Bronchus fibroblast of lung (primary cell): ENCODE results near the gene EIF3D. TPM values are rescaled to one million over a fixed set of nuclear protein-coding genes. Genes with fewer than 3 reads are reported as not detected.

ENCODE experiments used
- total RNA-seq: library from RNA; depleted of rRNA; stranded (reverse); fragments of >200 nt; gene quantifications from 2 replicates; pipeline ENCODE4 v1.2.3, GENCODE V29; 2015

EIF3D gene, protein sequence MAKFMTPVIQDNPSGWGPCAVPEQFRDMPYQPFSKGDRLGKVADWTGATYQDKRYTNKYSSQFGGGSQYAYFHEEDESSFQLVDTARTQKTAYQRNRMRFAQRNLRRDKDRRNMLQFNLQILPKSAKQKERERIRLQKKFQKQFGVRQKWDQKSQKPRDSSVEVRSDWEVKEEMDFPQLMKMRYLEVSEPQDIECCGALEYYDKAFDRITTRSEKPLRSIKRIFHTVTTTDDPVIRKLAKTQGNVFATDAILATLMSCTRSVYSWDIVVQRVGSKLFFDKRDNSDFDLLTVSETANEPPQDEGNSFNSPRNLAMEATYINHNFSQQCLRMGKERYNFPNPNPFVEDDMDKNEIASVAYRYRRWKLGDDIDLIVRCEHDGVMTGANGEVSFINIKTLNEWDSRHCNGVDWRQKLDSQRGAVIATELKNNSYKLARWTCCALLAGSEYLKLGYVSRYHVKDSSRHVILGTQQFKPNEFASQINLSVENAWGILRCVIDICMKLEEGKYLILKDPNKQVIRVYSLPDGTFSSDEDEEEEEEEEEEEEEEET
- total RNA-seq: 443 and 459 TPM in 2 replicates

DNA sequence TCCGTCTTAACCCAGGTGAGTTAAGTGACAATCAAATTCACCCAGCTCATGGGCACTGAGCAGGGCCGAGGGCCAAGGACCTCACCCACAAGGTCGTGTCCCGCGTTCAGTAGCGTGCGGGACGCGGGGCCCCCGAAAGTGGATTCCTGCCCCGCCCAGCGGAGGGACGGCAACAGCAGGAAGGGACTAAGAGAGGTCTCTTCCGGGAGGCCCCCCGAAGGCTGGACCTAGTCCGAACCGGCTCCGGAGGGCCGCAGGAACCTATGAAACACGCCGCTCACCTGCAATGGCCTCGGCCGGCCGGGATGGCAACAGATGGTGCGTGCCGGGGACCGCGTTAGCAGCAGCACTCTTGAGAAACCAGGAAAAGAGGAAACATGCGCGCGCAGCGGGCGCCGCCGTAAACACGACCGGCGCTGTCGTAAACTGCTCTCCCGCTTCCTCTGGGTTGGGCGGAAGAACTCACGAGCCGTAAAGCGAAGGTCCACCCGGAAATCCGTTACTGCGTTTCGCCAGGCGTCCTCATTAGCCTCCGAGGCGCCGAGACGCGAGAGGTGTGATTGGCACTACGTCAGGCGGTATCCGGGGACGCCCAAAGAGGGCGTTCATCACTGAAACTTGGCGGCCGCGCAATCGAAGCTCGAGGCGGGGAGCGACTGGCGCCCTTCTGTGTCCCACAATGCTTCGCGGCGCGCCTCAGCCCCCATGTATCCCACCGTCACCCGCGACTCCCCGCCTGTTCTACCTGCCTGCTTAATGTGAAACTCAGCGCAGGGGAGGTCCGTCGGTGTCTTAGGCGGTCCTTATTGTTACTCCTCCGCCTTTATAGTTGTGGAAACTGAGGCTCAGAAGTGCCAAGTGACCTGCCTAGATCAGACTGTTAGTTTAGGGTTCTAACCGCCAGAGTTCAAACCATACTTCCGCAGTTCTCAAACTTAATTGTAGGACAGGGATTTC is at the start of gene EIF3D:
EIF3D (minus strand) TSS at position 372 of the 957 bp plus-strand sequence. CDS start 3,045 bp downstream, outside the sequence.

DNA sequence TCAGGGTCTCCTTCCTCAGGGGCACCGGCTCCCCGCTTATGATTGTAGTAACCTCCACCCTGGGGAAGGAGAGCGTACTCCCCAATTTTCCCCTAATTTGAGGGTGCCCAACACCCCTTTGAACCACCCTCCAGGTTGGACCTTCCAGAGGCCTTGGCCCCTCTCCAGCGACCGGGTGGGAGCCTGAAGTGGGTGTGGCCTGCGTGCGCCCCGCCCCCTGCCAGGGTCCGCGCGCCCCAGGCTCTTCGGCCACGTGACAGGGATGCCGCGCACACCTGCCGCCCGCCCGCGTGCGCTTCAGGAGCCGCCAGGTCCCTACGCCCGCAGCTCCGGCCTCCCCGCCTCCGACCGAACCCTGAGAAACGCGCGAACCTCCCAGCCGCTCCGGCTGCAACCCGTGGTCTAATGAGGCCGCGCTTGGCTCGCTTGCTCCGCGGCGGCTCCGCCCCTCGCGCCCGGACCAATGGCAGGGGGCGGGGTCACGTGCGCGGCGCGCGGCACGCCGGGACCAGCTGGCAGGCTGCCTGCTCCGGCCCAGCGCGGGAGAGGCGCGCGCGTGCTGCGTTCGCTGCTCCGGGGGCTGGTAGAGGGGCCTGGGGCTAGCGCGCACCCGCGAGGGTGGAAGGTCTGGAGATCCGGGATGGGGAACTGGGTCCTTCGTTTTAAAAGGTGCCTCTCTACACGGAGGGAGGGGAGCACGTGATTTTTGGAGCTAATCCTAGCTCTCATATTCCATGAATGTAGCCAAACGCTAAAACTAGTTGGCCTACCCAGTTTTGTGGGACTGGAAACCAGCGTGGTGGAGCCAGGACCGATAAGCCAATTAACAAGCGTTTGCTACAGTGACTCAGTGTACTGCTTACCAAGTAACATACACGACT is 22.1 kb downstream of the EIF3D start, which contains the start of gene FOXRED2:
FOXRED2 (minus strand) TSS at position 404 of the 881 bp plus-strand sequence. CDS start 618 bp downstream, outside the sequence.

DNA sequence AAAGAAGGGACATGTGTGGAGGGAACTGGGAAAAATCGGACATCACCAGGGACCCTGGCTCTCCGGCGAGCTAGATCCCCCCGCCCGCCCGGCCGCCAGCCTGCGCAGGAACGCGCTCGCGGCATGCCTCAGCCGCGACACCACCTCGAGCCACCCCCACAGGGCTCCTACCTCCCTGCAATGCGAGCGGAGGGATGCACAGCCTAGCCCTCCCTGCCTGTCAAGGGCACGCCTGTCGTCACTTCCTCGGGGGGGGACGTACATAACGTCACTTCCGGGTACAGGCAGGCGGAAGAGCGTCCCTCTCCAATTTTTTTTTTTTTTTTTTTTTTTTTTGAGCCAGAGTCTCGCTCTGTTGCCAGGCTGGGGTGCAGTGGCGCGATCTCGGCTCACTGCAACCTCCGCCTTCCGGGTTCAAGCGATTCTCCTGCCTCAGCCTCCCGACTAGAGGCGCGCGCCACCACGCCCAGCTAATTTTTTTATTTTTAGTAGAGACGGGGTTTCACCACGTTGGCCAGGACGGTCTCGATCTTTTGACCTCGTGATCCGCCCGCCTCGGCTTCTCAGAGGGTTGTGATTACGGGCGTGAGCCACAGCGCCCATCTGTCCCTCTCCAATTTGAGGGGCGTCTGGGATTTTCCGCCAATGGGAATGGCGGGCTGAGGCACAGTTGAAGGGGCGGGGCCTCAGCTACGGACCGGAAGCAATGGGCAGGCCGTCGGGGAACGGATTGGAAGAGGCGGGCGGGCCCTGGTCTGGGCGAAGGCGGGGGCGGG is 47.4 kb downstream of the EIF3D start, which contains the start of gene TXN2:
TXN2 (minus strand) TSS at position 248 of the 776 bp plus-strand sequence. CDS start 803 bp downstream, outside the sequence.

Other genes with a start within 250 kb of the EIF3D start
- 399 and 411 TPM in 2 replicates for gene MYH9, start 141.2 kb downstream of the EIF3D start, total RNA-seq
- 76.7 and 82.7 TPM in 2 replicates for gene TXN2, start 47.5 kb downstream of the EIF3D start, total RNA-seq
- 5.2 and 6.1 TPM in 2 replicates for gene FOXRED2, start 22.1 kb downstream of the EIF3D start, total RNA-seq
- not detected in 2 replicates for gene CACNG2, start 174.6 kb upstream of the EIF3D start, total RNA-seq
- gene IFT27, start 247.0 kb upstream of the EIF3D start, total RNA-seq: 21.9 and 24.0 TPM in 2 replicates